ENCODE data around the gene NCKAP1. TPM values are rescaled to one million over a fixed set of nuclear protein-coding genes. Genes with fewer than 3 reads are reported as not detected.
"Not testable (repeated sequence)": the region's sequence is repeated elsewhere in the genome, so short reads cannot be mapped to it uniquely, and the experiment has no call there.

NCKAP1 gene
- total RNA-seq, 8 experiments from 2014 or later: 70.3 to 136 (median 86.6) TPM

- Histone ChIP-seq H3K4me3 (no peak overlapping the region), H3K27ac (no peak overlapping the region), H3K4me1 (replicated peaks in 1 of 2) (no peaks in the 10 kb centered on the region)
- ATAC-seq (replicated peaks in 6 of 8): no peak
- WGBS, 10 experiments: 0 to 83% (median 27%) methylated on average over 1 of the region's 1 CpG; no CpG with 5 or more reads in 1 of the 10 experiments
- in situ Hi-C loops (cut with MboI; ENCODE audit: low pct_unique_long_range_greater_than_20kb in 2 of 9, low sequenced_read_pairs in 9 of 9, unreplicated experiment in 9 of 9): loop anchor here in 2 of 9 experiments (25.0 kb wide), 2 partner anchors 186 to 211 kb away; no protein-coding TSS in a partner anchor
Observed at GRCh38 chr2:182973441-182974352, 64.6 kb downstream of the NCKAP1 start.

DNA sequence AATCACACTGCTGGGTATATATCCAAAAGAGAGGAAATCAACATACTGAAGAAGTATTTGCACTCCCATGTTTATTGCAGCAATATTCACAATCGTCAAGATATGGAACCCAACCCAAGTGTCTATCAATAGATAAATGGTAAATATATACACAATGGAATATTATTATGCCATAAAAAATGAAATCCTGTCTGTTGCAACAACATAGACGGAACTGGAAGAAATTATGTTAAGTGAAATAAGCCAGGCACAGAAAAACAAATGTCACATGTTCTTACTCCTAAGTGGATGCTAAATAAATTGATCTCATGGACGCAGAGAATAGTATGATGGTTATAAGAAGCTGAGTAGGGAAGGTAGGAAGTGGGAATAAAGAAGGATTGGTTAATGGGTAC is 65.7 kb downstream of the NCKAP1 start:
- in situ Hi-C loops (cut with MboI; ENCODE audit: low pct_unique_long_range_greater_than_20kb in 2 of 9, low sequenced_read_pairs in 9 of 9, unreplicated experiment in 9 of 9): loop anchor here in 2 of 9 experiments (25.0 kb wide), 2 partner anchors 185 to 210 kb away; no protein-coding TSS in a partner anchor
- ATAC-seq (replicated peaks in 6 of 8): no peak
- no peak overlapping the region for H3K27ac ChIP-seq
- whole genome bisulfite sequencing, 10 experiments: 90 to 100% (median 97%) methylated on average over 1 to 3 of the region's 3 CpGs
- H3K4me3 ChIP-seq: no peak overlapping the region
- H3K4me1 ChIP-seq (replicated peaks in 1 of 2): no peaks in the 10 kb centered on the region

GRCh38 chr2:182971820-182972547 is 66.3 kb downstream of the NCKAP1 start:
- in situ Hi-C loops (cut with MboI; ENCODE audit: low pct_unique_long_range_greater_than_20kb in 2 of 9, low sequenced_read_pairs in 9 of 9, unreplicated experiment in 9 of 9): loop anchor here in 2 of 9 experiments (25.0 kb wide), 2 partner anchors 185 to 210 kb away; no protein-coding TSS in a partner anchor
- no peaks in the 10 kb centered on the region for H3K4me1 ChIP-seq (replicated peaks in 1 of 2)
- 85 to 100% (median 94%) methylated on average over 1 to 3 of the region's 3 CpGs for WGBS, 10 experiments
- H3K4me3 ChIP-seq: no peak overlapping the region
- H3K27ac ChIP-seq: no peak overlapping the region
- ATAC-seq (replicated peaks in 6 of 8): no peak

DNA sequence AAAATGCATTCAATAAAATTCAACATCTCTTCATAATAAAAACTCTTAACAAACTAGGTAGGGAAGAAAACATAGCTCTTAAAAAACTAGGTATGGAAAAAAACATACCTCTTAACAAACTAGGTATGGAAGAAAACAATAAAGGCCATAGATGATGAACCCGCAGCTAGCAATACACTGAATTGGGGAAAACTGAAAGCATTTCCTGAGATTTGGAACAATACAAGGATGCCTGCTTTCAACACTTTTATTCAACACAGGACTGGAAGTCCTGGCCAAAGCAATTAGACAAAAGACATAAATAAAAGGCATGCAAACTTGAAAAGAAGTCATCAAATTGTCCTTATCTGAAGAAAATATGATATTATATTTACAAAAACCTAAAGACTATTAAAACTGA is 67.8 kb downstream of the NCKAP1 start:
- no peak for ATAC-seq (replicated peaks in 6 of 8)
- Histone ChIP-seq H3K4me1 (replicated peaks in 1 of 2) (no peaks in the 10 kb centered on the region), H3K27ac (no peak overlapping the region), H3K4me3 (no peak overlapping the region)
- 67 to 100% (median 100%) methylated on average over 1 of the region's 1 CpG for WGBS, 10 experiments
- in situ Hi-C loops (cut with MboI; ENCODE audit: low pct_unique_long_range_greater_than_20kb in 2 of 9, low sequenced_read_pairs in 9 of 9, unreplicated experiment in 9 of 9): loop anchor here in 2 of 9 experiments (25.0 kb wide), 2 partner anchors 183 to 208 kb away; no protein-coding TSS in a partner anchor

GRCh38 chr2:182968493-182968892 is 69.8 kb downstream of the NCKAP1 start:
- H3K4me3 ChIP-seq: no peak overlapping the region
- peak in 3 of 8 experiments; percentile 41 to 65 (median 59) for ATAC-seq (replicated peaks in 6 of 8)
- no peak overlapping the region for H3K27ac ChIP-seq
- in situ Hi-C loops (cut with MboI; ENCODE audit: low pct_unique_long_range_greater_than_20kb in 2 of 9, low sequenced_read_pairs in 9 of 9, unreplicated experiment in 9 of 9): loop anchor here in 2 of 9 experiments (25.0 kb wide), 2 partner anchors 181 to 206 kb away; no protein-coding TSS in a partner anchor
- no peaks in the 10 kb centered on the region for H3K4me1 ChIP-seq (replicated peaks in 1 of 2)

- not testable (repeated sequence) for H3K27ac ChIP-seq; H3K4me1 ChIP-seq (replicated peaks in 1 of 2); ATAC-seq (replicated peaks in 6 of 8); H3K4me3 ChIP-seq
- in situ Hi-C loops (cut with MboI; ENCODE audit: low pct_unique_long_range_greater_than_20kb in 2 of 9, low sequenced_read_pairs in 9 of 9, unreplicated experiment in 9 of 9): loop anchor here in 2 of 9 experiments (25.0 kb wide), 2 partner anchors 179 to 204 kb away; no protein-coding TSS in a partner anchor
- 90 to 100% (median 100%) methylated on average over 2 to 6 of the region's 8 CpGs; no CpG with 5 or more reads in 3 of the 10 experiments for WGBS, 10 experiments
Observed at GRCh38 chr2:182966356-182966755, 71.9 kb downstream of the NCKAP1 start.

DNA sequence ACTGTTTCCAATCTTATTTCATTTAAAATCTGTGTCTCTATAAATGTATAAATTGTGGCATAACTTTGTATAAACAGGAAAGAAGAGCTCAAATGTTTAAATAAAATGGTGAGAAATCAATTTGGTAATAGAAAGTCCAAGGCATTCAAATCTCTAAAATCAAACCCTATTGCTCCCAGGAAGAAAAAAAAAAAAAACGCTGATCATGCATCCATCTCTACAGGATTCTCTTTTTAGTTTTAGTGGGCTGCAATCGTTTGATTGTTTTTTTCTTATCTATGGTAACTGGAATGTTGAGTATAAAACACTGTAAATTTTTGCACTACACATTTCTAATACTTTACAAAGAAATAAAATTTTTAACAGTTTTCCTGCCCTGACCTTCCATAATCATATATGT is 75.6 kb downstream of the NCKAP1 start:
- no peak for ATAC-seq (replicated peaks in 6 of 8)
- in situ Hi-C loops (cut with MboI; ENCODE audit: low pct_unique_long_range_greater_than_20kb in 2 of 9, low sequenced_read_pairs in 9 of 9, unreplicated experiment in 9 of 9): loop anchor here in 2 of 9 experiments (25.0 kb wide), 2 partner anchors 175 to 200 kb away; no protein-coding TSS in a partner anchor
- 14 to 100% (median 85%) methylated on average over 1 to 2 of the region's 2 CpGs; no CpG with 5 or more reads in 1 of the 10 experiments for WGBS, 10 experiments

DNA sequence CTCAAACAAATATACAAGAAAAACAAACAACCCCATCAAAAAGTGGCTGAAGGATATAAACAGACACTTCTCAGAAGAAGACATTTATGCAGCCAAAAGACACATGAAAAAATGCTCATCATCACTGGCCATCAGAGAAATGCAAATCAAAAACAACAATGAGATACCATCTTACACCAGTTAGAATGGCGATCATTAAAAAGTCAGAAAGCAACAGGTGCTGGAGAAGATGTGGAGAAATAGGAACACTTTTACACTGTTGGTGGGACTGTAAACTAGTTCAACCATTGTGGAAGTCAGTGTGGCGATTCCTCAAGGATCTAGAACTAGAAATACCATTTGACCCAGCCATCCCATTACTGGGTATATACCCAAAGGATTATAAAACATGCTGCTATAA is 77.4 kb downstream of the NCKAP1 start:
- ATAC-seq (replicated peaks in 6 of 8); H3K4me3 ChIP-seq; H3K4me1 ChIP-seq (replicated peaks in 1 of 2); H3K27ac ChIP-seq: not testable (repeated sequence)
- in situ Hi-C loops (cut with MboI; ENCODE audit: low pct_unique_long_range_greater_than_20kb in 2 of 9, low sequenced_read_pairs in 9 of 9, unreplicated experiment in 9 of 9): loop anchor here in 2 of 9 experiments (25.0 kb wide), 2 partner anchors 174 to 199 kb away; no protein-coding TSS in a partner anchor
- 100% methylated on average over 1 of the region's 2 CpGs; no CpG with 5 or more reads in 8 of the 10 experiments for WGBS, 10 experiments

More for the DNA sequence above, 75.6 kb downstream of the NCKAP1 start:
- Histone ChIP-seq H3K27ac (no peak overlapping the region), H3K4me3 (no peak overlapping the region), H3K4me1 (replicated peaks in 1 of 2) (no peaks in the 10 kb centered on the region)

DNA sequence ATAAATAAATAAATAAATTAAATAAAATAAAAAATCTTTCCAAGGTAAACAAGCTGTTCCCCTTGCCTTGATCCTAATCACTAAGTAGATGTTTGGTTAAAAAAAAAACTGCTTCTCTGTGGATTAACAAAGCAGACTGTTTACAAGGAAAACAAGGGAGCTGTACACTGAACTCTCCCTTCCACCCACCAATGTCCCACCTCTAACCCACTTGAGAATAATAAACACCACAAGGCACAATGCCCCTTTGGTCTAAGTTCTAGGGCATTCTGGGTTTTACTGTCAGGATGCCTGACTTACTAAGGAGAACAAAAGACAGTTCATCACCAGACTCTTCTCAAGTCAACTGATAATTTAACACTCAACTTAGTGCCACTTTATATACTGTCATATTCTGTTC is 83.5 kb downstream of the NCKAP1 start:
- Histone ChIP-seq H3K4me1 (replicated peaks in 1 of 2) (no peaks in the 10 kb centered on the region), H3K4me3 (no peak overlapping the region), H3K27ac (no peak overlapping the region)
- ATAC-seq (replicated peaks in 6 of 8): no peak
- in situ Hi-C loops (cut with MboI; ENCODE audit: low pct_unique_long_range_greater_than_20kb in 2 of 9, low sequenced_read_pairs in 9 of 9, unreplicated experiment in 9 of 9): loop anchor here in 2 of 9 experiments (25.0 kb wide), 2 partner anchors 167 to 192 kb away; no protein-coding TSS in a partner anchor

GRCh38 chr2:182952741-182953450 is 85.4 kb downstream of the NCKAP1 start:
- ATAC-seq (replicated peaks in 6 of 8): no peak
- Histone ChIP-seq H3K4me1 (replicated peaks in 1 of 2) (no peaks in the 10 kb centered on the region), H3K27ac (no peak overlapping the region), H3K4me3 (no peak overlapping the region)
- 81 to 100% (median 99%) methylated on average over 3 to 6 of the region's 6 CpGs for WGBS, 10 experiments
- in situ Hi-C loops (cut with MboI; ENCODE audit: low pct_unique_long_range_greater_than_20kb in 2 of 9, low sequenced_read_pairs in 9 of 9, unreplicated experiment in 9 of 9): loop anchor here in 2 of 9 experiments (25.0 kb wide), 2 partner anchors 166 to 191 kb away; no protein-coding TSS in a partner anchor

GRCh38 chr2:182951948-182952663 is 86.2 kb downstream of the NCKAP1 start:
- H3K27ac ChIP-seq: no peak overlapping the region
- H3K4me3 ChIP-seq: no peak overlapping the region
- WGBS, 10 experiments: 67 to 100% (median 100%) methylated on average over 2 to 3 of the region's 3 CpGs; no CpG with 5 or more reads in 1 of the 10 experiments
- in situ Hi-C loops (cut with MboI; ENCODE audit: low pct_unique_long_range_greater_than_20kb in 2 of 9, low sequenced_read_pairs in 9 of 9, unreplicated experiment in 9 of 9): loop anchor here in 2 of 9 experiments (25.0 kb wide), 2 partner anchors 165 to 190 kb away; no protein-coding TSS in a partner anchor
- peaks cover 0 to under 1% of the 10 kb centered on the region in 2 donors for H3K4me1 ChIP-seq (replicated peaks in 1 of 2)
- no peak for ATAC-seq (replicated peaks in 6 of 8)
